Activated CD8-positive, alpha-beta memory T cell treated with anti-CD3 and anti-CD28 coated beads for 24 hours (primary cell): ENCODE results near the gene APMAP.
A peak's percentile ranks its signal among the peaks of the same experiment; 100 is the strongest.
"Not testable (repeated sequence)": the region's sequence is repeated elsewhere in the genome, so short reads cannot be mapped to it uniquely, and the experiment has no call there.

Experiments
- DNase-seq: peaks from one replicate; pipeline ENCODE4 v3.0.0-alpha.2; 2020

The APMAP gene

GRCh38 chr20:24929867-24930723 lies 62.5 kb downstream of the APMAP start:
- DNase-seq: not testable (repeated sequence)

DNA sequence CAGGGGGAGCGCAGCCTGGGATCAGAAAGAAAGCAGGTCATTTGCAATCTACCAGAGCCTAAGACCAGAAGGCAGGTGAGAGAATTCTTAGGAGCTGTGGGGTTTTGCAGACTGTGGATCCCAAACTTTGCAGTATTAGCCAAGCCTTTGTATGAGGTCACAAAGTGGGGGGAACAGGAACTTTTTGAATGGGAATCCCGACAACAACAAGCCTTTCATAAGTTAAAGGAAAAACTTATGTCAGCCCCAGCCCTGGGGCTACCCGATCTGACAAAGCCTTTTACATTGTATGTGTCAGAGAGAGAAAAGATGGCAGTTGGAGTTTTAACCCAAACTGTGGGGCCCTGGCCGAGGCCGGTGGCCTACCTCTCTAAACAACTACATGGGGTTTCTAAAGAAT lies 63.3 kb downstream of the APMAP start:
- DNase-seq: not testable (repeated sequence)

GRCh38 chr20:24920706-24921105 lies 71.8 kb downstream of the APMAP start:
- DNase-seq: not testable (repeated sequence)

- DNase-seq: peak; percentile 42
These were observed 72.9 kb downstream of the APMAP start for GRCh38 chr20:24919665-24920064.

- peak; percentile 53 for DNase-seq
These were observed 73.7 kb downstream of the APMAP start for GRCh38 chr20:24918579-24919566.

GRCh38 chr20:24917797-24918578 lies 74.6 kb downstream of the APMAP start:
- DNase-seq: peak; percentile 76

DNA sequence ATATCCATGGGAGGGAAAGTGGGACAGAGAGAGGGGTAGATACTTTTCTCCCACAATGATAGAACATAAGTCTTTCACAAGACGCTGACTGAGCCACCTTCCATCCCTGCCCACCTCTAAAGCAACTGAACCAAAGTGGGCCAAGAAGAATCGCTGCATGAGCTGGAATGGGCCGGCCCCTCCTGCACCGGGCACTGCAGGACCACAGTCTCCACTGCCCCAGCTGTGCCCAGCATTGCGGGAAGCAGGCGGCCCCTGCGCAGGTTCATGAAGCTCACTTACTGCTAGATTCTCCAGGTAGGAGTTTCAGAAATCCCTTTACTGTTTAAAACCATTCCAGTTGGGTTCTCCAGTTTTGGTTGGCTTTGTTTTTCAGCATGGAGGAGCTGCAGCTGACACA lies 75.5 kb downstream of the APMAP start:
- no peak for DNase-seq

DNA sequence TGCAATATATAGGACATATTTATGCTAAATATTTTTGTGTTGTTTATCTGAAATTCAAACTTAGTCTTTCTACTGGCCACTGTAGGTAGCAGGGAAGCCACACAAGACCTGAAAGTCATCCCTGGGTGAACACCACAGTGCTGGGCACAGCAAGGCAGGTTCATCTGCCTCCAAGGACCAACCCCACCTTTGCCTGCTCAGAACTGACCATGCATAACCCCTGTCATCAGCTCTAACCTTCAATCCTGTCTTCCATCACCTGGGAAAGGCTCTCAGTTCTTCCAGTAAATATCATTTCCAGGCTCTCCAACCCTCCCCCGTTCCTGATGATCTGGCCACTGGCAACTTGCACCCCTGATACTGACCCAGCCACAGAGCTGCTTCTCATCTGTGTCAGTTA lies 76.1 kb downstream of the APMAP start:
- peak; percentile 17 for DNase-seq

DNA sequence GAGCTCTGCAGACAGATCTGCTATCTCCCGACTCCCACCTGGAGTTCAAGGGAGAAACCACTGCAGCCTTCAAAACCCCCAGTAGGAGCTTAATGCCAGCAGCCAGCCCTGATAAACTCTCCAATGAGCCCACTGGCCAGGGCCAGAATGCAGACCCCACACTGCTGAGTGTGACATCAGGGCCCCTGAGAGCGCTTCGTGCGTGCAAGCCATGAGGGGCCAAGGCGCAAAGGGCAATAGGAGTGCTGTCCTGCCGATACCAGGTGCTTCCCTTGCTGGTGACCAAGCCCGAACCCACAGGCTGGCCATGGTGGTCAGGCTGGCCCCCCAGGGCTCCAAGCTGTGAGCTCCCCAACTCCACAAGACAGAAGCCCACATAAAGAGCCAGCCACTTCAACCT lies 76.7 kb downstream of the APMAP start:
- DNase-seq: no peak

GRCh38 chr20:24915440-24915839 lies 77.1 kb downstream of the APMAP start:
- peak; percentile 49 for DNase-seq

DNA sequence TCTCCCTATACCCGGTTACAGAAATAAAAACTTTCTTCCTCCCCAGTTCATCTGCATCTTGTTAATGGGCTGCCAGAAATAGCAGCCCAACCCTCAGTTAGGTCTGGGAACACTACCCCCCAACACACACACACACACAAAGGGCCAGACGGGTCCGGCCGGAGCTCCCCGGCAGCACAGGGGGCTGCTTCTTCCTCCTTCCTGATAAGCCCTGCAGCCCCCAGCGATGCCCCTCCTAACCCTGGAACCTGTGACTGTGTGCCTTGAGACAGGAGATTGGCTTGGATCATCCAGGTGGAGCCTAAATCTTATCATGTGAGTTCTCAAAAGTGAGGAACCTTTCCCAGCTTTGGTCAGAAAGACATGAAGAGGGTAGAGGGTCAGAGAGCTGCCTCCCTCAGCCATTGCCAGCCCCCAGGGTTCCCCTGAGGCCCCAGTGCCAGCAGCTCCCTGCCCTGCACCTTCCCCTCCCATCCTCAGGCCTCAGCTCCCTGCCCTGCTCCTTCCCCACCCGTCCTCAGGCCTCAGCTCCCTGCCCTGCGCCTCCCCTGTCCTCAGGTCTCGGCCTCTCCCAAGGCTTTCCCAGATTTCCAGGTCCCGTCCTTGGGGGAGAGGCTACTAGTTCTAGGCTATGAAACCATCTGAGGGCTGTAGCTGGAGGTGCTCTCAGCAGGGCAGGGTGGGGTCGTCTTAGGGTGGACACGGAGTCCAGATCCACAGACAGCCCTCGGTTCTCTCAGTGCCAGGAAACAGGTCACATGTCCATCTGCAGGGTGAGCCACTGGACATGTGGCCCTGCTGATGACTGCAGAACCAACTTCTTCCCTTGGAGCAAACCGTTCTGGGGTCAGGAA lies 77.9 kb downstream of the APMAP start:
- peak; percentile 46 for DNase-seq

DNA sequence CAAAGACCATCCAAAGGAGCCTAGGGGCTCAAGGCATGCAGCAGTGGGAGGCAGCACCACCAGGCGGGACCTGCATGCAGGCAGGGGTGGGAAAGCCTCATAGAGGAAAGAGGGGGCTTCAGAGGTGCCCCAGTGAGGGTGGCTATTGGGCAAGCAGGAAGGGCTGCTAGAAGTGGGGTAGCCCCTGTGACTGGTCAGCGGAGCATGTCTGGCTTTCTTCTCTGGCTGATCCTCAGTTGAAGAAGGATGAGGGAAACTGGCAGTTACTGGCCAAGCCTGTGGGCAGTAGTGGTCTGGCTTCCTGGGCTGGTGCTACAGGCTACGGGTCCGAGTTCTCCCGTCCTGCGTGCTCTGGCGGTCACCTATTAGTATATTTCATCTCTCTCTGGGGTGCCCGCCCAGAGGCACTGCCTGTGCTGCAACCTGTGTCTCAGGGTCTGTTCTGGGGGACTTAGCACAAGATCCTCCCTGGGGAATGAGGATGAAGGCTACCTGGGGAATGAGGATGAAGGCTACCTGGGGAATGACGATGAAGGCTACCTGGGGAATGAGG lies 79.4 kb downstream of the APMAP start:
- DNase-seq: peak; percentile 30
